Smooth muscle cell of the coronary artery (primary cell): ENCODE data around the gene CEBPZ. TPM values are rescaled to one million over a fixed set of nuclear protein-coding genes. Genes with fewer than 3 reads are reported as not detected.

Experiments
- total RNA-seq: library from RNA; depleted of rRNA; stranded (reverse); fragments of >200 nt; gene quantifications from 2 replicates; pipeline ENCODE4 v1.2.3, GENCODE V29; 2014; ENCODE audit warnings: low replicate concordance

CEBPZ gene, protein sequence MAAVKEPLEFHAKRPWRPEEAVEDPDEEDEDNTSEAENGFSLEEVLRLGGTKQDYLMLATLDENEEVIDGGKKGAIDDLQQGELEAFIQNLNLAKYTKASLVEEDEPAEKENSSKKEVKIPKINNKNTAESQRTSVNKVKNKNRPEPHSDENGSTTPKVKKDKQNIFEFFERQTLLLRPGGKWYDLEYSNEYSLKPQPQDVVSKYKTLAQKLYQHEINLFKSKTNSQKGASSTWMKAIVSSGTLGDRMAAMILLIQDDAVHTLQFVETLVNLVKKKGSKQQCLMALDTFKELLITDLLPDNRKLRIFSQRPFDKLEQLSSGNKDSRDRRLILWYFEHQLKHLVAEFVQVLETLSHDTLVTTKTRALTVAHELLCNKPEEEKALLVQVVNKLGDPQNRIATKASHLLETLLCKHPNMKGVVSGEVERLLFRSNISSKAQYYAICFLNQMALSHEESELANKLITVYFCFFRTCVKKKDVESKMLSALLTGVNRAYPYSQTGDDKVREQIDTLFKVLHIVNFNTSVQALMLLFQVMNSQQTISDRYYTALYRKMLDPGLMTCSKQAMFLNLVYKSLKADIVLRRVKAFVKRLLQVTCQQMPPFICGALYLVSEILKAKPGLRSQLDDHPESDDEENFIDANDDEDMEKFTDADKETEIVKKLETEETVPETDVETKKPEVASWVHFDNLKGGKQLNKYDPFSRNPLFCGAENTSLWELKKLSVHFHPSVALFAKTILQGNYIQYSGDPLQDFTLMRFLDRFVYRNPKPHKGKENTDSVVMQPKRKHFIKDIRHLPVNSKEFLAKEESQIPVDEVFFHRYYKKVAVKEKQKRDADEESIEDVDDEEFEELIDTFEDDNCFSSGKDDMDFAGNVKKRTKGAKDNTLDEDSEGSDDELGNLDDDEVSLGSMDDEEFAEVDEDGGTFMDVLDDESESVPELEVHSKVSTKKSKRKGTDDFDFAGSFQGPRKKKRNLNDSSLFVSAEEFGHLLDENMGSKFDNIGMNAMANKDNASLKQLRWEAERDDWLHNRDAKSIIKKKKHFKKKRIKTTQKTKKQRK
- total RNA-seq, result 32.5 and 52.0 TPM in 2 replicates

GRCh38 chr2:37231241-37232130 lies at the start of gene CEBPZ, which contains the start of gene NDUFAF7:
Gene CEBPZ (minus strand): TSS chr2:37231596. CDS start chr2:37231567, 29 bp downstream.
Gene NDUFAF7 (plus strand): TSS chr2:37231658. CDS start chr2:37231706, 48 bp downstream.

DNA sequence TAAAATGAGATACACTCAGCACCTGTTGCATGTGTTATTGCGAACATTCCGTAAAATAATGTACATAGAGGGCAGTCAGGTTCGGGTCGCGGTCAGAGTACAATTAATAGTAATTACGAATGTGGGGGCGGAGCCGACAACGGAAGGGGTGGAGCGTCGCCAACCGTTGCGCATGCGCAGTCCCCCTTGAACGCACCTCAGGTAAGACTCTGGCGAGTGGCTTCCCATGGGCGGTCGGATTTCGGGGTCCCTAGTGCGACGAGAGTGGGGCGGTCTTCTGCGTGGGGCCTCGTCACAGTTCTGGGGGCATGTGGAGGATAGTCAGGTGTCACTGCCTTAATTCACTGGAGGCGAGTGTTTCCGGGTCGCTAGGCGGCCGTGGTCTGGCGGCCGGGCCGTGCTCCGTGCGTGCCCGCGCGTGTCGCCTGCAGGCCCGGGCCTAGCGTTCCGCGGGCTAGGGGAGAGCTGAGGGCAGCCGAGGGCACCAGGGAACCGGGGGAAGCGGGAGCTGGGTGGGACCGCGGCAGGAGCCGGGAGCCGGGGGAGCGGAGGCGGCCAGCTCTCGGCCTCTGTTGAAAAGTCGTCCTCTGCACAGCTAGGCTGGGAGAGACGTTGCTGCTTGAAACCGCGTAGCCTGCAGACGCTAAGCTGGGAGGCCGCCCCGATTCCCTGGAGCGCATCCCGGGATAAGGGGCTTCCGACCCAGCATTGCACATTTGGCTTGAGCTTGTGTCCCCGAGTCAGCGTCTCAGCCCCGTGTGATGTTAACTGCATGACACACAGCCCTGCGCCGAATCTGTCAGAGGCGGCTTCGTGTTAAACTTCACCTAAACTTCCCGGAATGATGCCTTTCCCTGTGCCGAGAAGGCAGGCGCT lies 34.8 kb downstream of the CEBPZ start, which contains the start of gene CEBPZOS:
Gene CEBPZOS (plus strand): TSS at position 177 of the 876 bp plus-strand sequence. CDS start 3,209 bp downstream, outside the sequence.

DNA sequence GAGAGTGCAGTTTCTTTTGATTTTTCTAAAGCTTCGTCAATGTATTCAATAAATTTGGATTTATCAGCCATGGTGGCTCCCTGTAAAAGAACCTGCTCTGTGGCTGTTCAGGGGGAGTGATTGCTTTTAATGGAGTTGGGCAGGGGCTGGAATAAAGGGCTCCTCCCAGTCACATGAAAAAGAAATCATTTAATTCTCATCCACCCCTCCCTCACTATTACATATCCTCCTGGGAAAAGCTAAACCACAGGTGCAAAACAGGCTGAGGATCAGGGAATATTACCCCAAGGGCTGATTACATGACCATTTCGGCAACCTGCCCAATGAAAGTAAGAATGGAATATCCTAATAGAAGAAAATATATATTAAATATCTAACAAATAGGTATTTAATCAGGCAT lies 42.8 kb downstream of the CEBPZ start, which contains the start of gene SULT6B1:
Gene SULT6B1 (minus strand): TSS at position 101 of the 400 bp plus-strand sequence. CDS start 30 bp downstream, at position 71.

DNA sequence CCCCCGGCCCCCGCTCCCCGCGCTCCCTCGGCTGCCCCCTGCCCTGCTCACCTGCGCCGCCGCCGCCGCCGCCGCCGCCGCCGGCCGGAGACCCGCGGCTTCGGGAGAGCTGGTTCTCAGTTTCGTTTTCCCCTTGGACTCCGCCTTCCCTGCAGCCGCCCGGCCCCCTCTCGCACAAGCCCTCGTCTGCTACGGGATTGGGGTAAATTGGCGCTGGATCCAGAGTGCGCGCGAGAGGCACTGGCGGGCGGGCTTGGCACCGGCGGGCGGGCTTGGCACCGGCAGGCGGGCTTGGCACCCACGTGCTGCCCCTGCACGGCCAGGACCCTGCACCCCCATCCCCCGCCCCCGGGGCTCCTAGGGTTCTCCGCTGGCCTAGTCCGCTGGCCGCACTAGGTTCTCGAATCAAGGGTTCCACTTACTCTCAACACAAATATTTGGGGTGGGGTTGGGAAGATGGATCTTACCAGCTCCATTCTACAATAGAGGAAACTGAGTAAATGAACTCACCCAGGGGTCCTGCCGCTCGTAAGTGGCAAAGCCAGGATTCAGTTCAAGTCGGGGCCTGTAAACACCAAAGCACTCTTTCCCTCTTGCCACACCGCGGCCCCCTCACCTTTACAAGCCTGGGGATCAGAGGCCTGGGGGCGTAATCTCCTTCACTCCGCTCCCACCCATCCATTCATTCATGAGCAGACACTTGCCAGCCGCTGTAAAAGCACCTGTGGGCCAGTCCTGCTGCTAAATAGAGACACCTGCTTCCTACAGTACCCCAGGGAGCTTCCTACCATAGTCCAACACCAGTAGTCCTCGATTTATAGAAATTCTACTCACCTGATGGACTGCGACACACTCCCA lies 74.3 kb downstream of the CEBPZ start, which contains the start of gene EIF2AK2:
Gene EIF2AK2 (minus strand): TSS at position 124 of the 858 bp plus-strand sequence. CDS start 9,174 bp downstream, outside the sequence.

Other genes starting within 250 kb of the CEBPZ start
- 12.8 and 15.0 TPM in 2 replicates for gene HEATR5B, start 147.2 kb downstream of the CEBPZ start, total RNA-seq
- gene GPATCH11, start 147.1 kb downstream of the CEBPZ start, total RNA-seq, result 5.0 and 5.3 TPM in 2 replicates
- gene EIF2AK2, start 74.6 kb downstream of the CEBPZ start, total RNA-seq, result 12.4 and 17.9 TPM in 2 replicates
- not detected in 2 replicates for gene SULT6B1, start 42.9 kb downstream of the CEBPZ start, total RNA-seq
- gene CEBPZOS, start 35.1 kb downstream of the CEBPZ start, total RNA-seq, result 3.5 and 8.7 TPM in 2 replicates
- gene NDUFAF7, start 62 bp upstream of the CEBPZ start, total RNA-seq, result 11.2 and 12.3 TPM in 2 replicates
- 32.6 and 43.0 TPM in 2 replicates for gene PRKD3, start 93.2 kb upstream of the CEBPZ start, total RNA-seq
- 2.2 and 13.6 TPM in 2 replicates for gene QPCT, start 113.0 kb upstream of the CEBPZ start, total RNA-seq